ENCODE measurements around the gene ZNF217. TPM values are rescaled to one million over a fixed set of nuclear protein-coding genes. Genes with fewer than 3 reads are reported as not detected.
"Not testable (repeated sequence)": the region's sequence is repeated elsewhere in the genome, so short reads cannot be mapped to it uniquely, and the experiment has no call there.

Gene ZNF217
- total RNA-seq, 1 experiment from 2014 or later: 9.7 TPM

GRCh38 chr20:53583660-53584549 lies 9.7 kb downstream of the ZNF217 start:
- DNase-seq (ENCODE audit: low read depth): not testable (repeated sequence)

GRCh38 chr20:53582574-53583351 lies 10.9 kb downstream of the ZNF217 start:
- DNase-seq (ENCODE audit: low read depth): peak; percentile 83

DNA sequence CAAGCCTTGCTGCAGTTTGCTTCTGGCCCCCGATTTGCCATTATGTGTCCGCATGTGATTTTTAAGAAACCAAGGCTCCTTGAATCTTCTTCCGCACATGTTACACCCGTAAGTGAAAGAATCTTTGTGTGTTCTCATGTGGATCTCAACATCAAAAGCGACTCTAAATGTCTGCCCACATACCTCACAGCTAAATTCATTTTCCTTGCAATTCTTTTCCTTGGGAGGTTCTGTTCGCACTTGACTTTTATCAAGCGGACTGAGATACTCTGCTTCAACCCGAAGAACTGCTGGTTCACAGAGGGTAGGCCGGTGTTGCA lies 11.4 kb downstream of the ZNF217 start:
- DNase-seq (ENCODE audit: low read depth): no peak

DNA sequence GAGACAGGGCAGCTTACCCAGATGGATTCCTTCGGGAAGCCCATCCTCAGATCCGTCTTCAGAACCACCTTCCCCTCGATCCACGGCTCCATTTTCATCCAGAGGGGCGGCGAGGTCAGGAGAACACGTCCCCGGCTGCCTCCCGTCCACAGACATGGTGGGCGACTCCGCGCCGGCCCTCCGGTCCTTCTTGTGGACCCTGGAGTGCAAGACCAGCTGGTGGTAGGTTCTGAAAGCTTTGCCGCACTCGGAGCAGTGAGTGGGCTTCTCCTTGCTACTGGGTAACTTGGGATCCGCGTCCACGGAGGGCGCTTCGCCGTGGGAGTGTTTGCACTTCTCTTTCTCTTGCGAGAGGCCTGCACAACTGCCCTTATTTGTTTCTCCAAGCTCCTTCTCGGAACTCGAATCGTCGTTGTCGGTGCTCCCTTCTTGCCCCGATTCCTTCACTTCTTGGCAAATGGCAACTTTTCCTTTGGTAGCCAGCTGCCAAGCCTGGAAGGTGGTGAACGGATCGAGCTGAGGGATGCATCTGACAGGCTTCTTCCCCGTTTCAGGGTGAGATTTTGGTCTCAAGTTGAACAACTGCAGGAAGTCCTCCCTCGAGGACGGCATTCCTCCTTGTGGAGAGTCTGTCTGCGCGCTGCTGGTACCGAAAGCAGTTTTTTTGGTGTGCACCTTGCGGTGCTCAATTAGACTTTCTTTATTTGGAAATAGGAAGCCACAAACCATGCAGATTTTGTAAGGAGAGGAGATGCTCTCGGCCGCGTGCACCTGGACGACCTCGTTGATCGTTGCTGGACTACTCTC lies 12.0 kb downstream of the ZNF217 start:
- DNase-seq (ENCODE audit: low read depth): no peak

DNA sequence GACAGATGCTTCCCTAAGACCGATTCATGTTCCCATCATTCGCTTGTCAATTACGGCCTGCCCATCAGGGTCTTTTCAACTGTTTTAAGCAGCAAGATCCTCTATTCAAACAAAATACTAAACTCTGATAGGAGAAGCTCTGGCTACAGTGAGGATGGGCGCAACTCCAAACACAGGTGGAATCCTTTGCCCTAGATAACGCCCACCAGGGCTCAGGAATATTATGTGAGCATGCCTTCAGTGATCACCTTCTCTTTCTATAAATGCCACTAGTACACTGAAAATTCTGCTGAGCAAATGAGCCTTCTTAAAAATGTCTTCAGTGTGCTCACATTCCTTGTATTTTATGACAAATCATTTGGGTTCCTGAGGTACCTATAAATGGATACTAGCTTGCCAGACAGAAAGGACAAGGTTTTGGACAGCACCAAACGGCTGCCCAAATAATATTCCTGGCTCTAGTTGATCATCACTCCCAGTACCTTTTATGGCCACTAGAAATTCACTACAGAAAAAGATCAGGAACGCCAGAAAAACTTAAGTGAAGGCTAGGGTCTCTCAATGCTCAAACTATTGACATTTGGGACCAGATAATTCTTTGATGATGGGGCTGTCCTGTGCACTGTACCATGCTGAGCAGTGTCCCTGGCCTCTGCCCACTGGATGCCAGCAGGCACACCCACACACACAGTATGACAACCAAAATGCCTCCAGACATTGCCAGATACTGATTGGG lies 13.1 kb downstream of the ZNF217 start:
- DNase-seq (ENCODE audit: low read depth): no peak

DNA sequence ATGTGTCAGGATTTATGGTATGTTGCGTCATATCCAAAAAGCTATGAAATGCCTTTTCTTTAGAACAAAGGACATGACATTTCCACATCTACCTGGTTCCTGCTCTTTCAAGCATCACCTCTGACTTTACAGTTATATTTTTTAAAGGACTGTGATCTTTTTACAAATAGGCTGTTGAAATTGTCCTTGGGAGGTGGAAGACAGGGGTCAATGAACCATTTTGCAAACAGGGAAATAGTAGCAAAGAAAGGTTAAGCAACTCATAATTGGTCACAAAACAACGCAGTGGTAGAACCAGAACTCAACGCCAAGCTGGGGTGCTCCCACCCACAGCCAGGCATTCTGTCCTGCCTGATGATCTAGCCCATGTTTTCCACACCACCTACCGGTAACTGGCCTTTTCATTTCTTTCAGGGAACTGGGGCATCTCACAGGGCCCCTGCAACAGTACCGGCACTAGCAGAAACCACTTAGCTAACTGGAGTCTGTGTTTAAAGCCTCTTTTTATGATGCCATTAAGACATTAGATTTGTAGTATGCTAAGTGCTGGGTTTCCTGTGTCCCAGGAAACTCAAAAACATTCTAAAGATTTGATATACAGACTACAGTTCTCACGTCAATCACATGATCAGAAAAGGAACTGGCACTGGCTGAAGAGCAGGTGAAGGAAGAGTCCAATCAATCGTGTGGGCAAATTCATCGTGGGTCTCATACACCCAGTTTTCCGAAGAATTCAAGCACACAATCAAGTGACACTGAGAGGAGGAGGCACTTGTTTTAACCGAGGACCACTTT lies 13.9 kb downstream of the ZNF217 start:
- peak; percentile 58 for DNase-seq (ENCODE audit: low read depth)

- no peak for DNase-seq (ENCODE audit: low read depth)
Observed at GRCh38 chr20:53579266-53579580, 14.4 kb downstream of the ZNF217 start.

DNA sequence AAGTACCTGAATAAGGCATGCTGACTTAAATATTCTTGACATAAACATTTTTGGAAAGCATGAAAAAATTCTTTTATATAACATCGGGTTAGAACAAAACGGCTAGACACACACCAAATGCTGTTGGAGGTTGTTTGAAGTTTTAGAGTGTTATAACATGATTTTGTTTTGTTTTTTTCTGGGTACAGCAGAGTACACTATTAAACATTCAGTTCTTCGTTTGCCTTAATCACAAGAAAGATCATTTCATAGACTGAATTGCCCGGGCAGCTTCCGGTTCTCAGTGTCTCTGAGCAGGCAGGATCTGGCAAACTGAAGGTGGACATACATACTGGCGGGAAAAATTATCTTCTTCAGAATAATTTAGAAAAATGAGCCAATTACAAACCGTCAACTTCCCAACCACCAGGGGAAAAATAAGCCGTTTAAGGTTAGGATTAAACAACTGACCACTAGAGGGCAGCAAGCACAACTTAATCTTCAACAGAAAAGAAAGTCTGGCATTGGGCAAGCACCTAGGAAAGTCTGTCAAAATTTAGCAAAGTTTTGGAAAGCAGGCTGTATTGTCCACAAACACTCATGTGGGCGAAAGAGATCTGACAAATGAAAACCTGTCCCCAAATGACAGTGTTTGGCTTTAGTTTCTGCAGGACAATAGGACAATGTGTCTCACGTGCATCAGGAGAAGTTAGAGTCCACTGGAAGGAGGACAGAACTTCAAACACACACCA lies 15.0 kb downstream of the ZNF217 start:
- peak; percentile 80 for DNase-seq (ENCODE audit: low read depth)

GRCh38 chr20:53576586-53577318 lies 16.9 kb downstream of the ZNF217 start:
- DNase-seq (ENCODE audit: low read depth): no peak

DNA sequence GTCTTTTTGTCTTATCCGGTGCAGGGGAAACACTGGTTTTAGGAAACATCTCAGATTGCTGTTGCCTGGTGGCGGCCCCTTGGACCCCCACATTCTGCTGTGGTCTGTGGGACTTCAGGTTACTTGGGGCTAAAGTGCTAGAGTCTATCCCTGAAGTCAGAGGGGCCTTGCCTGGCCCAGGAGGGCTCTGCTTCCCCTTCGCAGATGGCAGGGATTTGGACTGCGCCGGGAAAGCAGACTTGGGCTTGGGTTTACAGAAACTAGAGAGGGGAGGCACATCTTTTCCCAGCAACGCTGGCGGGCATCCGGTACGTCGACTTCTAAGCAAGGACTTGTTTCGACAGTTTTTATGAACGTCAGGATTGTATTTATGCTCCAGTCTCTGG lies 17.5 kb downstream of the ZNF217 start:
- DNase-seq (ENCODE audit: low read depth): no peak

- no peak for DNase-seq (ENCODE audit: low read depth)
Observed at GRCh38 chr20:53575481-53576194, 18.0 kb downstream of the ZNF217 start.

GRCh38 chr20:53574819-53575218 lies 18.8 kb downstream of the ZNF217 start:
- no peak for DNase-seq (ENCODE audit: low read depth)

GRCh38 chr20:53574259-53574789 lies 19.3 kb downstream of the ZNF217 start:
- no peak for DNase-seq (ENCODE audit: low read depth)

GRCh38 chr20:53571555-53572286 lies 21.9 kb downstream of the ZNF217 start:
- no peak for DNase-seq (ENCODE audit: low read depth)

GRCh38 chr20:53570446-53571276 lies 23.0 kb downstream of the ZNF217 start:
- no peak for DNase-seq (ENCODE audit: low read depth)

DNA sequence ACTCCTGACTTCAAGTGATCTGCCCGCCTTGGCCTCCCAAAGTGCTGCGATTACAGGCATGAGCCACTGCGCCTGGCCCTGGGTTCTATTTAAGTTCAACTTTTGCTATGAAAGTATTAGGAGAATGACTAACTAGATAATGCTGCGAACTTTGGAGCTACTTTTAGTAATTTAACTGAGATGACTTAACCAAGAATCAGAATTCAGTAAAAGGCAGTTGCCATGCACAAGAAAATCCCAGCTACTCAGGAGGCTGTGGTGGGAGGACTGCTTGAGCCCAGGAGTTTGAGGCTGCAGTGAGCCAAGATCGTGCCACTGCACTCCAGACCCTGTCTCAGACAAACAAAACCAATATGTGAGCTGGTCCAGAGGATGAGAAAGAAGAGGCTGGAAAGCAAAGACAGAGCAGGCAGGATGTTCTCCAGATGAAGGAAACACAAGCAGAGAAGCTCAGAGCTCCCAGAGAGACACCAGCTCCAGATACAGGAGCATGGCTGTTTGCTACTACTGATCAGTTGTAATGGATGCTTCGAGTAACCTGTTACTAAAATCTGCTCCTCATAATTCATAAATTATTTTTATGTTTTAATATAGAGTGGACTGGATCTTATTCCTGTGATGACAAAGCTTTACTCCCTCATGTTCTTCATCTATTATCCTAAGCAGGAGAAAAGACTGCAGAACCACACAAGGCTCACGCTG lies 23.9 kb downstream of the ZNF217 start:
- no peak for DNase-seq (ENCODE audit: low read depth)
